PFSK-1 (cell line): ENCODE data around the gene OAT.

Experiments
- POLR2AphosphoS5 ChIP-seq: IDR thresholded peaks from 2 replicates; pipeline ENCODE4 v1.6.1; 2012; ENCODE audit warnings: low read depth, mild to moderate bottlenecking, control low read depth, low read length, moderate library complexity
- SIN3A ChIP-seq: IDR thresholded peaks from 2 replicates; pipeline ENCODE4 v1.6.1; 2012; ENCODE audit warnings: mild to moderate bottlenecking, low read length, moderate library complexity, borderline replicate concordance; ENCODE audit not compliant: insufficient read depth
- TF ChIP-seq, protein P1 (sequence below), 2 experiments: IDR thresholded peaks; 2 replicates each; pipeline versions ENCODE4 v1.6.1 to v1.8.0; 2011 to 2012; ENCODE audit warnings: low read depth in 2 of 2, low read length in 2 of 2, control low read depth in 1 of 2, inconsistent platforms in 1 of 2, mild to moderate bottlenecking in 1 of 2, moderate library complexity in 1 of 2; ENCODE audit not compliant: insufficient read depth in 1 of 2

DNA sequence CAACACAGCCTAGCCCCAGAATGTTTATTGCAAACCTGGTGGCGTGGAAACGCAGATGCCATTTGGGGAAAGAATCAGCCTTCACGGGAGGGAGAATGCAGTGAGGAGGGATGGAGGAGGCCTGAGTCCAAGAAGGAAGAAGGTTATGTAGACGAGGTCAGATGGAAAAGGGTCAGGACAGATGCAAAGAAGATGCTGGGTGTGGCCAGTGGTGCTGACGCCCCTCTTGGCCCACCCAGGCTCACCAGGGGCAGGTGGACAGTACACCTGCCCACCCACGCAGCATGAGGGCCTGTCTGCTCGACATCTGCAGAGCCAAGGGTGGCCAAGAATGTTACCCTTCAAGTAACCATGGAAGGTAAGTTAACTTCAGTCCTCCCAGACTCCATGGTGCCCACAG is 40.5 kb downstream of the OAT start:
- TF ChIP-seq SIN3A = no peak
- TF ChIP-seq POLR2AphosphoS5 = no peak
- TF ChIP-seq, protein P1, sequence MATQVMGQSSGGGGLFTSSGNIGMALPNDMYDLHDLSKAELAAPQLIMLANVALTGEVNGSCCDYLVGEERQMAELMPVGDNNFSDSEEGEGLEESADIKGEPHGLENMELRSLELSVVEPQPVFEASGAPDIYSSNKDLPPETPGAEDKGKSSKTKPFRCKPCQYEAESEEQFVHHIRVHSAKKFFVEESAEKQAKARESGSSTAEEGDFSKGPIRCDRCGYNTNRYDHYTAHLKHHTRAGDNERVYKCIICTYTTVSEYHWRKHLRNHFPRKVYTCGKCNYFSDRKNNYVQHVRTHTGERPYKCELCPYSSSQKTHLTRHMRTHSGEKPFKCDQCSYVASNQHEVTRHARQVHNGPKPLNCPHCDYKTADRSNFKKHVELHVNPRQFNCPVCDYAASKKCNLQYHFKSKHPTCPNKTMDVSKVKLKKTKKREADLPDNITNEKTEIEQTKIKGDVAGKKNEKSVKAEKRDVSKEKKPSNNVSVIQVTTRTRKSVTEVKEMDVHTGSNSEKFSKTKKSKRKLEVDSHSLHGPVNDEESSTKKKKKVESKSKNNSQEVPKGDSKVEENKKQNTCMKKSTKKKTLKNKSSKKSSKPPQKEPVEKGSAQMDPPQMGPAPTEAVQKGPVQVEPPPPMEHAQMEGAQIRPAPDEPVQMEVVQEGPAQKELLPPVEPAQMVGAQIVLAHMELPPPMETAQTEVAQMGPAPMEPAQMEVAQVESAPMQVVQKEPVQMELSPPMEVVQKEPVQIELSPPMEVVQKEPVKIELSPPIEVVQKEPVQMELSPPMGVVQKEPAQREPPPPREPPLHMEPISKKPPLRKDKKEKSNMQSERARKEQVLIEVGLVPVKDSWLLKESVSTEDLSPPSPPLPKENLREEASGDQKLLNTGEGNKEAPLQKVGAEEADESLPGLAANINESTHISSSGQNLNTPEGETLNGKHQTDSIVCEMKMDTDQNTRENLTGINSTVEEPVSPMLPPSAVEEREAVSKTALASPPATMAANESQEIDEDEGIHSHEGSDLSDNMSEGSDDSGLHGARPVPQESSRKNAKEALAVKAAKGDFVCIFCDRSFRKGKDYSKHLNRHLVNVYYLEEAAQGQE (IDR thresholded peaks at IDR 0.05; ENCODE audit: insufficient read depth in 1 of 2, low read depth in 2 of 2, low read length in 2 of 2) = no peak
